ENCODE data around the gene CFAP119.

DNA sequence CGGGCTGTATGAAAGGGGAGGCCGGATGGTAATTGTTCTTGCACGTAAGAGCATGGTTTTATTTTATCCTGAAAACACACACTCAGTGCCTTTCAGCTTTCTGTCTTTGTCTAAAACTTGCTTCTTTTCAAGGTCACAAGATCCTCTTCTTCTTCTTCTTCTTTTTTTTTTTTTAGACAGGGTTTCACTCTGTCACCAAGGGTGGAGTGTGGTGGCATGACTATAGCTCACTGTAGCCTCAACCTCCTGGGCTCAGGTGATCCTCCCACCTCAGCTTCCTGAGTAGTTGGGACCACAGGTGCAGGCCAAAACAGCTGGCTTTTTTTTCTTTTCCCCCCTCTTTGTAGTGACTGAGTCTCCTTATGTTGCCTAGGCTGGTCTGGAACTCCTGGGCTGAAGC, 41.1 kb upstream of the CFAP119 start:
- TF ChIP-seq CTCF (IDR thresholded peaks at IDR 0.05) (no peak), RXRA (IDR thresholded peaks at IDR 0.05; ENCODE audit: borderline replicate concordance, low read depth) (no peak), TAF1 (IDR thresholded peaks at IDR 0.05; ENCODE audit: borderline replicate concordance, low read depth, low read length) (no peak)
- TF ChIP-seq, protein P1, sequence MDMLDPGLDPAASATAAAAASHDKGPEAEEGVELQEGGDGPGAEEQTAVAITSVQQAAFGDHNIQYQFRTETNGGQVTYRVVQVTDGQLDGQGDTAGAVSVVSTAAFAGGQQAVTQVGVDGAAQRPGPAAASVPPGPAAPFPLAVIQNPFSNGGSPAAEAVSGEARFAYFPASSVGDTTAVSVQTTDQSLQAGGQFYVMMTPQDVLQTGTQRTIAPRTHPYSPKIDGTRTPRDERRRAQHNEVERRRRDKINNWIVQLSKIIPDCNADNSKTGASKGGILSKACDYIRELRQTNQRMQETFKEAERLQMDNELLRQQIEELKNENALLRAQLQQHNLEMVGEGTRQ (IDR thresholded peaks at IDR 0.05; ENCODE audit: borderline replicate concordance, low read depth, low read length), result no peak

Data from SK-N-SH (cell line).